OCI-LY7 (cell line): Measurements from ENCODE around the gene ABCB1. TPM values are rescaled to one million over a fixed set of nuclear protein-coding genes. Genes with fewer than 3 reads are reported as not detected.

Source experiments
- BruUV-seq: library from RNA; stranded (reverse); fragments of 400-500 nt; replicated peaks from 2 replicates; lab custom pipeline; 2021; lab: Mats Ljungman, UMichigan
- CTCF ChIA-PET: fragments of 300-600 bp; sonication (Branson Sonifier 250); formaldehyde crosslinking; loops from one replicate; lab custom pipeline; 2022; ENCODE audit warnings: antibody characterized with exemption; ENCODE audit not compliant: unreplicated experiment; lab: Charles Lee
- POLR2A ChIA-PET: fragments of 300-600 bp; sonication (Branson Sonifier 250); formaldehyde crosslinking; loops from one replicate; lab custom pipeline; 2022; ENCODE audit warnings: antibody characterized with exemption; lab: Charles Lee
- DNase-seq: peaks from one replicate; pipeline ENCODE4 v3.0.0-alpha.2; 2015; ENCODE audit warnings: low spot score
- H2AFZ ChIP-seq: fragments of 200-600 bp; sonication (generic), shearing (Covaris generic); 2 replicates; pipeline ENCODE4 v1.6.1; 2014; ENCODE audit warnings: mild to moderate bottlenecking, antibody characterized with exemption, low read length, moderate library complexity
- H3K27ac ChIP-seq: fragments of 200-600 bp; sonication (generic); 2 replicates; pipeline ENCODE4 v1.5.1; 2014; ENCODE audit warnings: mixed run types, low read depth, mild to moderate bottlenecking, moderate library complexity, low read length, inconsistent platforms; ENCODE audit not compliant: poor library complexity, severe bottlenecking
- H3K36me3 ChIP-seq: fragments of 200-600 bp; sonication (generic); 2 replicates; pipeline ENCODE4 v1.6.1; 2014; ENCODE audit warnings: mild to moderate bottlenecking, antibody characterized with exemption, low read length, moderate library complexity, mixed read lengths; ENCODE audit not compliant: insufficient read depth
- H3K4me1 ChIP-seq: fragments of 200-600 bp; sonication (generic); 2 replicates; pipeline ENCODE4 v1.5.1; 2014; ENCODE audit warnings: mild to moderate bottlenecking, low read length; ENCODE audit not compliant: insufficient read depth, poor library complexity, severe bottlenecking
- H3K4me2 ChIP-seq: fragments of 200-600 bp; sonication (generic); 2 replicates; pipeline ENCODE4 v1.6.1; 2014; ENCODE audit warnings: mild to moderate bottlenecking, low read length
- H3K4me3 ChIP-seq: fragments of 200-600 bp; sonication (generic); 2 replicates; pipeline ENCODE4 v1.5.1; 2014; ENCODE audit warnings: mild to moderate bottlenecking, low read depth, low read length; ENCODE audit not compliant: poor library complexity, severe bottlenecking
- H3K79me2 ChIP-seq: fragments of 200-600 bp; sonication (generic); 2 replicates; pipeline ENCODE4 v1.6.1; 2016; ENCODE audit warnings: low read depth, mild to moderate bottlenecking, low read length, moderate library complexity, mixed read lengths; ENCODE audit not compliant: insufficient read depth
- H3K9me2 ChIP-seq: fragments of 200-600 bp; sonication (generic); 2 replicates; pipeline ENCODE4 v1.6.1; 2016; ENCODE audit warnings: mild to moderate bottlenecking, low read length, mixed read lengths; ENCODE audit not compliant: insufficient read depth
- H3K9me3 ChIP-seq: fragments of 200-600 bp; sonication (generic); 2 replicates; pipeline ENCODE4 v1.6.1; 2014; ENCODE audit warnings: mild to moderate bottlenecking, mixed run types, low read length, mixed read lengths
- H4K20me1 ChIP-seq: fragments of 200-600 bp; sonication (generic); 2 replicates; pipeline ENCODE4 v1.6.1; 2014; ENCODE audit warnings: mild to moderate bottlenecking, antibody characterized with exemption, low read length, moderate library complexity, mixed read lengths; ENCODE audit not compliant: insufficient read depth
- EZH2phosphoT487 ChIP-seq: fragments of 200-600 bp; sonication (generic); IDR thresholded peaks from 2 replicates; pipeline ENCODE4 v1.6.1; 2018; ENCODE audit warnings: low read depth, borderline replicate concordance, mild to moderate bottlenecking, mixed run types, antibody characterized with exemption, low read length, moderate library complexity, mixed read lengths
- intact Hi-C: fragments of 100-400 bp; cut with micrococcal nuclease; formaldehyde crosslinking; loops from one replicate; pipeline ENCODE4 v1.10.0; 2022; ENCODE audit not compliant: unreplicated experiment
- total RNA-seq, 2 experiments: library from RNA; depleted of rRNA in 1 of 2; stranded (reverse); fragments of >200 nt in 1 of 2; shearing (Covaris generic) in 1 of 2; gene quantifications; 2 replicates each; pipeline ENCODE4 v1.2.3, GENCODE V29; 2014 to 2022
- TF ChIP-seq, protein P1 (sequence below): fragments of 200-600 bp; sonication (generic); conservative IDR thresholded peaks from 2 replicates; pipeline ENCODE4 v1.5.1; 2014; ENCODE audit warnings: mild to moderate bottlenecking, antibody characterized with exemption, low read length, moderate library complexity, mixed read lengths

The ABCB1 gene
- total RNA-seq, 2 experiments from 2014 or later: not detected

DNA sequence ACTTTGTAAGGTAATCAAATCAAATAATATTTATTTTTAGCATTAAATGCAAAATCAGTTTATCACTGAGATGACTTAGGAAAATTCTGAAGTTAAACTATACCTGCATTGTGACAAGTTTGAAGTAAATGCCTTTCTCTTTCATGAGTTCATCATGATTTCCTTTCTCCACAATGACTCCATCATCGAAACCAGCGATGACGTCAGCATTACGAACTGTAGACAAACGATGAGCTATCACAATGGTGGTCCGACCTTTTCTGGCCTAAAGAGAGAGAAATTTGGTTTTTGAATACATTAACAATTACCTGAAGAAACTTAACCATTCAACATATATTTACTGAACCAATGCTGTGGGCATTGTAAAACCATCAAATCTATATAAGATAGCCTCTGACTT lies 54.9 kb downstream of the ABCB1 start:
- no peak for DNase-seq
- CTCF ChIA-PET: no interaction called here
- Histone ChIP-seq H3K9me3 (no peaks in the 10 kb centered on the region), H3K4me2 (no peak overlapping the region), H3K9me2 (no peaks in the 10 kb centered on the region), H2AFZ (no peak overlapping the region), H3K4me3 (no peak overlapping the region), H3K4me1 (no peaks in the 10 kb centered on the region), H3K27ac (no peak overlapping the region), H3K36me3 (no peaks in the 10 kb centered on the region), H3K79me2 (no peaks in the 10 kb centered on the region), H4K20me1 (no peaks in the 10 kb centered on the region)
- no TSS peak for BruUV-seq
- no peak for TF ChIP-seq EZH2phosphoT487
- TF ChIP-seq, protein P1, sequence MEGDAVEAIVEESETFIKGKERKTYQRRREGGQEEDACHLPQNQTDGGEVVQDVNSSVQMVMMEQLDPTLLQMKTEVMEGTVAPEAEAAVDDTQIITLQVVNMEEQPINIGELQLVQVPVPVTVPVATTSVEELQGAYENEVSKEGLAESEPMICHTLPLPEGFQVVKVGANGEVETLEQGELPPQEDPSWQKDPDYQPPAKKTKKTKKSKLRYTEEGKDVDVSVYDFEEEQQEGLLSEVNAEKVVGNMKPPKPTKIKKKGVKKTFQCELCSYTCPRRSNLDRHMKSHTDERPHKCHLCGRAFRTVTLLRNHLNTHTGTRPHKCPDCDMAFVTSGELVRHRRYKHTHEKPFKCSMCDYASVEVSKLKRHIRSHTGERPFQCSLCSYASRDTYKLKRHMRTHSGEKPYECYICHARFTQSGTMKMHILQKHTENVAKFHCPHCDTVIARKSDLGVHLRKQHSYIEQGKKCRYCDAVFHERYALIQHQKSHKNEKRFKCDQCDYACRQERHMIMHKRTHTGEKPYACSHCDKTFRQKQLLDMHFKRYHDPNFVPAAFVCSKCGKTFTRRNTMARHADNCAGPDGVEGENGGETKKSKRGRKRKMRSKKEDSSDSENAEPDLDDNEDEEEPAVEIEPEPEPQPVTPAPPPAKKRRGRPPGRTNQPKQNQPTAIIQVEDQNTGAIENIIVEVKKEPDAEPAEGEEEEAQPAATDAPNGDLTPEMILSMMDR: no peak
- intact Hi-C loops: no loop called here
- POLR2A ChIA-PET: no interaction called here

GRCh38 chr7:87543623-87544022 lies 57.1 kb downstream of the ABCB1 start:
- H2AFZ ChIP-seq: no peak overlapping the region

DNA sequence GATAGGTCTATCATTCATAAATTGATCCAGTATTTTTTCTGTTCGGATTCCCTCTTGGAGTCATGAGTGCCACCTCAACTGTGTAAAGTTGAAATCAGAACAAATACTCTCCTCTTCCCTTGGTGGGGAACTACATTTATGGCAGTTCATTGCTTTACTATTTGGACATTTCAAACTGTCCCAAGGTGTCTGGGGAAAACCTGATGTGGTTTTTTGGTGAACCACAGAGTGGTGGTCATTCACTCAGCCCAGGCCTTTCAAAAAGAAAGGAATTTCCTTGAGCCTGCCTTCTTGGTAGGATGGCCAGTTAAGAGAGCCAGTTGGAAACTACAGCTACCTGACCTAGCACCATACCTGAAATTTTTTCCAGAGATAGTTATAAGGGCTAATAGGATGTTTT lies 59.0 kb downstream of the ABCB1 start:
- Histone ChIP-seq H3K36me3 (no peaks in the 10 kb centered on the region), H3K27ac (no peak overlapping the region), H3K9me3 (no peaks in the 10 kb centered on the region), H3K79me2 (no peaks in the 10 kb centered on the region), H3K9me2 (no peaks in the 10 kb centered on the region), H2AFZ (no peak overlapping the region), H3K4me2 (no peak overlapping the region), H3K4me1 (no peaks in the 10 kb centered on the region), H4K20me1 (no peaks in the 10 kb centered on the region), H3K4me3 (no peak overlapping the region)
- CTCF ChIA-PET: no interaction called here
- POLR2A ChIA-PET: no interaction called here
- DNase-seq: no peak
- no TSS peak for BruUV-seq
- TF ChIP-seq EZH2phosphoT487: no peak
- TF ChIP-seq, protein P1: no peak
- intact Hi-C loops: no loop called here

More at GRCh38 chr7:87543623-87544022, 57.1 kb downstream of the ABCB1 start:
- no peaks in the 10 kb centered on the region for H3K79me2 ChIP-seq
- no TSS peak for BruUV-seq
- no peaks in the 10 kb centered on the region for H3K4me1 ChIP-seq
- TF ChIP-seq EZH2phosphoT487: no peak
- TF ChIP-seq, protein P1: no peak
- no peaks in the 10 kb centered on the region for H3K9me3 ChIP-seq
- H3K36me3 ChIP-seq: no peaks in the 10 kb centered on the region
- H3K4me3 ChIP-seq: no peak overlapping the region
- no peaks in the 10 kb centered on the region for H4K20me1 ChIP-seq
- H3K9me2 ChIP-seq: no peaks in the 10 kb centered on the region
- CTCF ChIA-PET: no interaction called here
- H3K4me2 ChIP-seq: no peak overlapping the region
- intact Hi-C loops: no loop called here
- H3K27ac ChIP-seq: no peak overlapping the region
- POLR2A ChIA-PET: interaction anchor here (0.6 kb wide), 1 partner anchor 627 kb away, joined by 5 read pairs; no protein-coding TSS in a partner anchor
- no peak for DNase-seq
